HCT116 (cell line): ENCODE measurements around the gene PIEZO2.

Source experiments
- EZH2 ChIP-seq: fragments of 200-600 bp; sonication (generic); IDR thresholded peaks from 2 replicates; pipeline ENCODE4 v1.6.1; 2017; ENCODE audit warnings: antibody characterized with exemption, mixed run types
- FOSL1 ChIP-seq: IDR thresholded peaks from 2 replicates; pipeline ENCODE4 v1.6.1; 2012; ENCODE audit warnings: low read depth
- POLR2A ChIP-seq: IDR thresholded peaks from 2 replicates; pipeline ENCODE4 v1.7.0; 2011; ENCODE audit warnings: borderline replicate concordance; ENCODE audit not compliant: insufficient read depth, insufficient read length; ENCODE audit errors: extremely low read depth
- POLR2AphosphoS5 ChIP-seq: IDR thresholded peaks from 2 replicates; pipeline ENCODE4 v1.6.1; 2011; ENCODE audit warnings: mild to moderate bottlenecking, low read depth, low read length, moderate library complexity
- SIN3A ChIP-seq: IDR thresholded peaks from 2 replicates; pipeline ENCODE4 v1.6.1; 2012; ENCODE audit warnings: low read depth
- SRF ChIP-seq: IDR thresholded peaks from 2 replicates; pipeline ENCODE4 v1.6.1; 2012; ENCODE audit warnings: low read depth
- TCF7L2 ChIP-seq: IDR thresholded peaks from 2 replicates; pipeline ENCODE4 v1.7.0; 2011; ENCODE audit warnings: borderline replicate concordance, inconsistent platforms; ENCODE audit not compliant: insufficient read depth, insufficient read length; ENCODE audit errors: extremely low read depth
- YY1 ChIP-seq: IDR thresholded peaks from 2 replicates; pipeline ENCODE4 v1.6.1; 2011; ENCODE audit warnings: low read length, low read depth, moderate library complexity, mild to moderate bottlenecking; ENCODE audit not compliant: insufficient replicate concordance; ENCODE audit errors: extremely low read depth
- ZNF274 ChIP-seq: fragments of 200-500 bp; sonication (Bioruptor generic); IDR thresholded peaks from 2 replicates; pipeline ENCODE4 v1.6.1; 2014; ENCODE audit warnings: mild to moderate bottlenecking, low read depth, low read length, inconsistent platforms
- TF ChIP-seq, protein P1 (sequence below), 3 experiments: fragments of 200-600 bp in 1 of 3; sonication (generic) in 1 of 3; IDR thresholded peaks in 2 of 3; conservative IDR thresholded peaks in 1 of 3; 2 replicates each; pipeline ENCODE4 v1.5.1; 2012 to 2017; ENCODE audit warnings: low read depth in 2 of 3, low read length in 2 of 3, antibody characterized with exemption in 1 of 3, borderline replicate concordance in 1 of 3, control low read depth in 1 of 3, mild to moderate bottlenecking in 1 of 3, mixed read lengths in 1 of 3, mixed run types in 1 of 3, moderate library complexity in 1 of 3; ENCODE audit not compliant: insufficient read depth in 1 of 3
- TF ChIP-seq, protein P2 (sequence below): IDR thresholded peaks from 2 replicates; pipeline ENCODE4 v1.6.1; 2012

DNA sequence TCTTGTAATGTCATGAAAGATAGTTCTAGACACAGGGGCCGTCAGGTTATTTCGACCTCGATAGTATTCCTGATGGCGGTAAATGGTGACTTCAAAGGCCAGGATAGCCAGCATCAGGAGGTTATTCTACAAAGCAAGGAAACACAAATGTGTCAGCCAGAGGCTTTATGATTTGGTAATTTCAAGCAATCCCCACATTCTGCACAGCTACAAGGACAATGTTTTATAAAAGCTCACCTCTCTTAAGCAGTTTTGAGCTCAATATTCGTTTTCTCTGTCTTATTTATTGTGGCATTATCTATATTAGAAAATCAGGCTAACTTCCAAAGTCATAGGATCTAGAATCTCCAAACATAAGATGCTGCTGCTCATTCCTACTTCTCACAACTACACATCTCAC is 388.4 kb downstream of the PIEZO2 start:
- TF ChIP-seq POLR2A = no peak
- TF ChIP-seq YY1 = no peak
- TF ChIP-seq TCF7L2 = no peak
- TF ChIP-seq, protein P1, sequence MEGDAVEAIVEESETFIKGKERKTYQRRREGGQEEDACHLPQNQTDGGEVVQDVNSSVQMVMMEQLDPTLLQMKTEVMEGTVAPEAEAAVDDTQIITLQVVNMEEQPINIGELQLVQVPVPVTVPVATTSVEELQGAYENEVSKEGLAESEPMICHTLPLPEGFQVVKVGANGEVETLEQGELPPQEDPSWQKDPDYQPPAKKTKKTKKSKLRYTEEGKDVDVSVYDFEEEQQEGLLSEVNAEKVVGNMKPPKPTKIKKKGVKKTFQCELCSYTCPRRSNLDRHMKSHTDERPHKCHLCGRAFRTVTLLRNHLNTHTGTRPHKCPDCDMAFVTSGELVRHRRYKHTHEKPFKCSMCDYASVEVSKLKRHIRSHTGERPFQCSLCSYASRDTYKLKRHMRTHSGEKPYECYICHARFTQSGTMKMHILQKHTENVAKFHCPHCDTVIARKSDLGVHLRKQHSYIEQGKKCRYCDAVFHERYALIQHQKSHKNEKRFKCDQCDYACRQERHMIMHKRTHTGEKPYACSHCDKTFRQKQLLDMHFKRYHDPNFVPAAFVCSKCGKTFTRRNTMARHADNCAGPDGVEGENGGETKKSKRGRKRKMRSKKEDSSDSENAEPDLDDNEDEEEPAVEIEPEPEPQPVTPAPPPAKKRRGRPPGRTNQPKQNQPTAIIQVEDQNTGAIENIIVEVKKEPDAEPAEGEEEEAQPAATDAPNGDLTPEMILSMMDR (IDR thresholded peaks at IDR 0.05 in 2 of 3, conservative IDR thresholded peaks at IDR 0.05 in 1 of 3; ENCODE audit: borderline replicate concordance in 1 of 3, insufficient read depth in 1 of 3, low read depth in 2 of 3, low read length in 2 of 3) = no peak
- TF ChIP-seq, protein P2, sequence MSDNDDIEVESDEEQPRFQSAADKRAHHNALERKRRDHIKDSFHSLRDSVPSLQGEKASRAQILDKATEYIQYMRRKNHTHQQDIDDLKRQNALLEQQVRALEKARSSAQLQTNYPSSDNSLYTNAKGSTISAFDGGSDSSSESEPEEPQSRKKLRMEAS = no peak
- TF ChIP-seq SIN3A = no peak
- TF ChIP-seq POLR2AphosphoS5 = no peak
- no peak for TF ChIP-seq EZH2
- no peak for TF ChIP-seq FOSL1
- TF ChIP-seq ZNF274 = no peak
- no peak for TF ChIP-seq SRF
